CD14-positive monocyte (primary cell): Measurements from ENCODE around the gene PSORS1C1. TPM values are rescaled to one million over a fixed set of nuclear protein-coding genes. Genes with fewer than 3 reads are reported as not detected.

ENCODE experiments used
- DNase-seq, 3 donors: peaks; one replicate each; pipeline ENCODE4 v3.0.0-alpha.2; 2011 to 2022
- H2AFZ ChIP-seq: 2 replicates; pipeline ENCODE4 v1.6.0; 2012; ENCODE audit warnings: mild to moderate bottlenecking, low read depth, low read length, inconsistent platforms; ENCODE audit not compliant: insufficient read depth, poor library complexity, severe bottlenecking
- H3K27ac ChIP-seq, 2 donors: 1 replicate in 1 of 2; 2 replicates in 1 of 2; pipeline ENCODE4 v1.5.1; 2012 to 2013; ENCODE audit warnings: low read length in 2 of 2, control low read depth in 1 of 2, inconsistent platforms in 1 of 2, low read depth in 1 of 2, mild to moderate bottlenecking in 1 of 2
- H3K27me3 ChIP-seq, 2 donors: one replicate each; pipeline versions ENCODE4 v1.6.0 to v1.6.1; 2011 to 2013; ENCODE audit warnings: low read length in 2 of 2; ENCODE audit not compliant: control insufficient read depth in 2 of 2, insufficient read depth in 2 of 2
- H3K36me3 ChIP-seq, 2 donors: replicated peaks in 1 of 2; 1 replicate in 1 of 2; 2 replicates in 1 of 2; pipeline versions ENCODE4 v1.5.1 to v1.6.1; 2012 to 2013; ENCODE audit warnings: low read length in 2 of 2, control low read depth in 1 of 2, inconsistent platforms in 1 of 2, mild to moderate bottlenecking in 1 of 2; ENCODE audit not compliant: insufficient read depth in 2 of 2, control insufficient read depth in 1 of 2
- H3K4me1 ChIP-seq, 2 donors: 1 replicate in 1 of 2; 2 replicates in 1 of 2; pipeline versions ENCODE4 v1.5.1 to v1.6.1; 2012 to 2013; ENCODE audit warnings: low read length in 2 of 2, control low read depth in 1 of 2, inconsistent platforms in 1 of 2, mild to moderate bottlenecking in 1 of 2, moderate library complexity in 1 of 2; ENCODE audit not compliant: insufficient read depth in 2 of 2, control insufficient read depth in 1 of 2
- H3K4me2 ChIP-seq: replicated peaks from 2 replicates; pipeline ENCODE3; 2012; ENCODE audit warnings: low read length, moderate library complexity, mild to moderate bottlenecking; ENCODE audit not compliant: poor library complexity, severe bottlenecking; ENCODE audit errors: extremely low read depth
- H3K4me3 ChIP-seq, 3 experiments: fragments of 200-600 bp in 1 of 3; sonication (generic) in 1 of 3; replicated peaks in 1 of 3; 1 replicate in 2 of 3; 2 replicates in 1 of 3; pipeline ENCODE4 v1.5.1; 2011 to 2013; ENCODE audit warnings: low read length in 3 of 3, mild to moderate bottlenecking in 3 of 3, control low read depth in 2 of 3, low read depth in 2 of 3, inconsistent platforms in 1 of 3, moderate library complexity in 1 of 3
- H3K79me2 ChIP-seq: 2 replicates; pipeline ENCODE4 v1.6.0; 2012; ENCODE audit warnings: mild to moderate bottlenecking, control low read depth, inconsistent platforms, low read length, moderate library complexity; ENCODE audit not compliant: insufficient read depth
- H3K9ac ChIP-seq: 2 replicates; pipeline ENCODE4 v1.6.0; 2017; ENCODE audit warnings: low read length, mild to moderate bottlenecking; ENCODE audit not compliant: insufficient read depth, poor library complexity, severe bottlenecking
- H3K9me3 ChIP-seq, 2 donors: replicated peaks in 1 of 2; 1 replicate in 1 of 2; 2 replicates in 1 of 2; pipeline versions ENCODE4 v1.5.1 to v1.6.1; 2012 to 2013; ENCODE audit warnings: low read length in 2 of 2, control low read depth in 1 of 2; ENCODE audit not compliant: control insufficient read depth in 1 of 2, insufficient read depth in 1 of 2
- H4K20me1 ChIP-seq: 2 replicates; pipeline ENCODE4 v1.6.0; 2012; ENCODE audit warnings: mild to moderate bottlenecking, low read length, control low read depth, moderate library complexity; ENCODE audit not compliant: insufficient read depth
- H3K27ac Mint-ChIP-seq, 7 donors: one replicate each; pipeline ENCODE4 v1.8.0; 2020; ENCODE audit warnings: mild to moderate bottlenecking in 7 of 7, mixed read lengths in 7 of 7, moderate library complexity in 6 of 7, inconsistent platforms in 2 of 7
- H3K27me3 Mint-ChIP-seq, 3 donors: one replicate each; pipeline ENCODE4 v1.8.0; 2021 to 2022; ENCODE audit warnings: low read depth in 3 of 3, mild to moderate bottlenecking in 3 of 3, mixed read lengths in 3 of 3, moderate library complexity in 3 of 3, inconsistent platforms in 1 of 3
- H3K36me3 Mint-ChIP-seq, 2 donors: one replicate each; pipeline ENCODE4 v1.8.0; 2020; ENCODE audit warnings: mixed read lengths in 2 of 2, inconsistent platforms in 1 of 2, mild to moderate bottlenecking in 1 of 2
- H3K4me1 Mint-ChIP-seq: one replicate; pipeline ENCODE4 v1.8.0; 2020; ENCODE audit warnings: mild to moderate bottlenecking, mixed read lengths
- H3K4me3 Mint-ChIP-seq, 2 donors: one replicate each; pipeline ENCODE4 v1.8.0; 2020; ENCODE audit warnings: mild to moderate bottlenecking in 2 of 2, mixed read lengths in 2 of 2, moderate library complexity in 1 of 2
- H3K9me3 Mint-ChIP-seq, 7 donors: one replicate each; pipeline ENCODE4 v1.8.0; 2020 to 2022; ENCODE audit warnings: mixed read lengths in 7 of 7, mild to moderate bottlenecking in 6 of 7, moderate library complexity in 6 of 7, inconsistent platforms in 2 of 7
- CTCF ChIP-seq: fragments of 200-600 bp; IDR thresholded peaks from one replicate; pipeline ENCODE4 v1.8.0; 2022; ENCODE audit warnings: antibody characterized with exemption, mild to moderate bottlenecking
- WGBS: methylation state at CpG from one replicate; pipeline ENCODE4 v1.1.5; 2013; ENCODE audit warnings: missing lambda C conversion rate; ENCODE audit not compliant: insufficient coverage; 5-methylcytosine and 5-hydroxymethylcytosine counted together
- intact Hi-C, 2 donors: fragments of 100-400 bp; cut with micrococcal nuclease; formaldehyde crosslinking; loops; one replicate each; pipeline versions ENCODE4 v1.15.0 to v1.15.1; 2023
- polyA plus RNA-seq, 3 donors: library from polyadenylated mRNA; depleted of rRNA in 1 of 3; unstranded in 2 of 3; stranded (reverse) in 1 of 3; fragments of 300-500 nt in 2 of 3; fragments of >200 nt in 1 of 3; fragmentation: Illumina TruSeq in 2 of 3; gene quantifications; 1 replicate in 2 of 3; 2 replicates in 1 of 3; pipeline ENCODE4 v1.2.3, GENCODE V29; 2012 to 2021

Gene PSORS1C1
- polyA plus RNA-seq, 3 donors = not detected

- Histone ChIP-seq H3K27me3 (no peaks in the 10 kb centered on the region), H4K20me1 (no peaks in the 10 kb centered on the region), H3K9me3 (no peaks in the 10 kb centered on the region), H3K9ac (no peak overlapping the region), H2AFZ (no peak overlapping the region), H3K36me3 (no peaks in the 10 kb centered on the region), H3K4me2 (no peak overlapping the region), H3K4me1 (no peaks in the 10 kb centered on the region), H3K4me3 (no peak overlapping the region), H3K27ac (no peak overlapping the region), H3K79me2 (no peaks in the 10 kb centered on the region)
- Mint-ChIP-seq H3K4me3 (no peak overlapping the region), H3K9me3 (peaks cover 0 to 2% (median 0%) of the 10 kb centered on the region in 7 donors), H3K4me1 (peaks cover 8% of the 10 kb centered on the region), H3K27ac (no peak overlapping the region), H3K36me3 (no peaks in the 10 kb centered on the region), H3K27me3 (peaks cover 4 to 13% (median 7%) of the 10 kb centered on the region in 3 donors)
- WGBS = 83% methylated on average over 12 of the region's 16 CpGs
- TF ChIP-seq CTCF = no peak
- no peak for DNase-seq
- intact Hi-C loops = no loop called here
Measured at GRCh38 chr6:31122791-31123706, 8.4 kb downstream of the PSORS1C1 start.

- Histone ChIP-seq H4K20me1 (no peaks in the 10 kb centered on the region), H3K9ac (no peak overlapping the region), H3K4me1 (no peaks in the 10 kb centered on the region), H3K27ac (no peak overlapping the region), H3K36me3 (no peaks in the 10 kb centered on the region), H3K4me2 (no peak overlapping the region), H3K4me3 (no peak overlapping the region), H3K27me3 (no peaks in the 10 kb centered on the region), H2AFZ (no peak overlapping the region), H3K79me2 (no peaks in the 10 kb centered on the region), H3K9me3 (no peaks in the 10 kb centered on the region)
- peaks cover 0 to 2% (median 0%) of the 10 kb centered on the region in 7 donors for H3K9me3 Mint-ChIP-seq
- no peaks in the 10 kb centered on the region for H3K36me3 Mint-ChIP-seq
- intact Hi-C loops = no loop called here
- no peak overlapping the region for H3K27ac Mint-ChIP-seq
- H3K4me3 Mint-ChIP-seq = no peak overlapping the region
- DNase-seq = no peak
- H3K4me1 Mint-ChIP-seq = peaks cover 8% of the 10 kb centered on the region
- H3K27me3 Mint-ChIP-seq = peaks cover 4 to 10% (median 7%) of the 10 kb centered on the region in 3 donors
- WGBS = 51% methylated on average over 4 of the region's 8 CpGs
- no peak for TF ChIP-seq CTCF
Measured at GRCh38 chr6:31125162-31125561, 10.6 kb downstream of the PSORS1C1 start.
